Measurements from ENCODE around the gene HOXA6. TPM values are rescaled to one million over a fixed set of nuclear protein-coding genes. Genes with fewer than 3 reads are reported as not detected.

Gene HOXA6
- total RNA-seq, 2 experiments from 2014 or later, result not detected

DNA sequence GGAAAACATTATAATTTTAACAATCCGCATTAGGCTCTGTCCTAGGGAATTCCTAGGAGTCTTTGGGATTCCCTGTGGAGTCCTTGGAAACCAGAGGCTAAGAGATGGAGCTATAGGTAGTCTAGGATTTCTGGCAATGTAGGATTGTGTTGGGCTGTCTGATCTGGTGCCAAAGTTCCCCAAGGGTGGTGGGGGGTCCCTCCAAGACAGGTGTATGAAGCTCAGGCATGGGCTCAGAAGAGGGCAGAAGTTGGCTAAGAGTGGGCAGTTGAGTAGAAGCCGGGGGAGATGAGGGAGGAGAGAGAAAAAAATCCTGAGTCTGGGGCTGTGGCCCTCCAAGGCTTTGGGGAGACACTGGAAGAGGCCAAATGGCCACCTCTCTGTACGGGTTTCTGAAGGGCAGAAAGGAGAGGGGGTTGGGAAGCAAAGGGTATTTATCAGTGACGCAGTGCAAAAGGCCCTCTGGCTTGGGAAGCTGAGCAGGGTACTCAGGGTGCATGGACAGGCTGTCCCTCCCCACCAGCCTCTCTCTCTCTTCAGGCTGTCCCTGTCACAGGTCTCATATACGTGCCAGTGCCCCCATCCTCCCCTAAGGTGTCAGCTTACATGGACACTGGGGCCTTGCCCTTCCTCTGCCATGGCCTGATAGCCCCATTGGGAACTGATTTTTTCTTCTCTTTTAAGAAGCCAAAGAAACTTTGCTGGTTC, 929 bp downstream of the HOXA6 start:
- CTCF ChIA-PET, result interaction anchor here (1.4 kb wide), 1 partner anchor 10 kb away, joined by 4 read pairs; the partner anchor contains the start of gene HOXA7
- POLR2A ChIA-PET, result no interaction called here

GRCh38 chr7:27145914-27146412, 1.6 kb downstream of the HOXA6 start:
- POLR2A ChIA-PET, result no interaction called here
- CTCF ChIA-PET, result no interaction called here

DNA sequence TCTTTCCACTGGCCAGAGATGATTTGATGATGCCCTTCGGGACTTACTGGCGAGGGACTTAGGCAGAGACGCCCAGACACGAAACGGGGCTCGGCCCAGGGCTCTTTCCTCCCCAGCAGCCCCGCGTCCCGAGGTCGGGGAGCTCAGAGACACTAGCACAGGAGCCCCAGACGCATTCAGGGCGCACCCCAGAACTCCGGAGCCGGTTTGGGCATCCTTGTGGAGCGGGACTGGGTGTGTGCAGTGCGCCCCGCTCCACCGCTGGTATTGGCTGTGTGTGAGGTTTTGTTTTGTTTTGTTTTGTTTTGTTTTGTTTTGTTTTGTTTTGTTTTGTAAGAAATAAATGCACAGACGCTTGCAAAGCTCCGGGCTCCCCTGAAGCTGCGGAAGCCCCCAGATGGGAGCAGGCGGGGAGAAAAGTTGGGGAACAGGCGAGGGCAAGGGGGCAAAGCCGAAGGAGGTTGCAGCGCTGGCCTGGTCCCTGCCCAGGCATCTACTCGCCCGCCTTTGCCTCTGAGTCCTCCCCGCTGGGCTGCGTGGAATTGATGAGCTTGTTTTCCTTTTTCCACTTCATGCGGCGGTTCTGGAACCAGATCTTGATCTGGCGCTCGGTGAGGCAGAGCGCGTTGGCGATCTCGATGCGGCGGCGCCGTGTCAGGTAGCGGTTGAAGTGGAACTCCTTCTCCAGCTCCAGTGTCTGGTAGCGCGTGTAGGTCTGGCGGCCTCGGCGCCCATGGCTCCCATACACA, 2.2 kb downstream of the HOXA6 start:
- ChIA-PET POLR2A (no interaction called here), CTCF (no interaction called here)

GRCh38 chr7:27144781-27145164, 2.8 kb downstream of the HOXA6 start:
- CTCF ChIA-PET, result no interaction called here
- POLR2A ChIA-PET, result no interaction called here

DNA sequence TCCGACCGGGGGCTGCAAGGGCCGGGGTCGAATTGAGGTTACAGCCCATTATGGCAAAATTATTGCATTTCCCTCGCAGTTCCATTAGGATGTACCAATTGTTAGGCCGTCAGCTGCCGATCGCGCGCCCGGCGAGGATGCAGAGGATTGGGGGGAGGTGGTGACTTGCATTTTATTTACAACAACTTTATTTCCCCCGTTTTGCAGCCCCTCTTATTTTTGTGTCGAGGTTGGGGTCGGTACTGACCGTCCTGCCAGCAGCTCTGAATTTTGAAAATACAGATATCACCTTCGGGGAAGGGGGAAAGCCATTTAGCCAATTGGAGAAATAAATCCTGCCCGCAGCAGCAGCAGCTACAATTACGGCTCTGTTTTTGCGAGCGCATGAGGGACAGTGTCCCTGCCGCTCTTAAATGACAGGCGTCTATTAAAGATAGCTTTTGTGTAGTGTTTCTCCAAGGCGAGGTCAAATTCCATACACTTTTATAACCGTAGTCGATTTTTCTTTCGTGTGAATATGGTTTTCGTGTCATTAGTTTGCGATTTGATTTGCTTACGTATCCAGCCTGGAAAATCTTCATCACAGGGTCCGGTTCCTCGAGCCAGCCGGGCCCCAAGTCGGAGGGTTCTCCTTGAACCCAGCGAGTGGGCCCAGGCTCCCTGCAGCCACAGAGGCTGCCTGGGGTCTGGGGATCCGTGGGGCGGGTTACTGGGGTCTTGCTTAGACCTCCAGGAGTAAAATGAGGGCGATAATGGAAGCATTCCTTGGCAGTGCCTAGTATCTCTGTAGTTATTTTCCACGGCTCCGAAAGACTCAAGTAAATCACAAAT, 3.4 kb downstream of the HOXA6 start:
- POLR2A ChIA-PET, result no interaction called here
- CTCF ChIA-PET, result no interaction called here

- ChIA-PET CTCF (no interaction called here), POLR2A (no interaction called here)
Measured at GRCh38 chr7:27143023-27143949, 4.3 kb downstream of the HOXA6 start, which contains the start of gene HOXA5. TSS of gene HOXA5 (minus strand) at chr7:27143681. CDS start at chr7:27143607, 74 bp downstream.

- CTCF ChIA-PET, result no interaction called here
- POLR2A ChIA-PET, result no interaction called here
Measured at GRCh38 chr7:27142580-27143022, 5.0 kb downstream of the HOXA6 start.

- CTCF ChIA-PET, result interaction anchor here (1.8 kb wide), 1 partner anchor 37 kb away, joined by 8 read pairs; no protein-coding TSS in a partner anchor
- POLR2A ChIA-PET, result no interaction called here
Measured at GRCh38 chr7:27141923-27142579, 5.5 kb downstream of the HOXA6 start.

DNA sequence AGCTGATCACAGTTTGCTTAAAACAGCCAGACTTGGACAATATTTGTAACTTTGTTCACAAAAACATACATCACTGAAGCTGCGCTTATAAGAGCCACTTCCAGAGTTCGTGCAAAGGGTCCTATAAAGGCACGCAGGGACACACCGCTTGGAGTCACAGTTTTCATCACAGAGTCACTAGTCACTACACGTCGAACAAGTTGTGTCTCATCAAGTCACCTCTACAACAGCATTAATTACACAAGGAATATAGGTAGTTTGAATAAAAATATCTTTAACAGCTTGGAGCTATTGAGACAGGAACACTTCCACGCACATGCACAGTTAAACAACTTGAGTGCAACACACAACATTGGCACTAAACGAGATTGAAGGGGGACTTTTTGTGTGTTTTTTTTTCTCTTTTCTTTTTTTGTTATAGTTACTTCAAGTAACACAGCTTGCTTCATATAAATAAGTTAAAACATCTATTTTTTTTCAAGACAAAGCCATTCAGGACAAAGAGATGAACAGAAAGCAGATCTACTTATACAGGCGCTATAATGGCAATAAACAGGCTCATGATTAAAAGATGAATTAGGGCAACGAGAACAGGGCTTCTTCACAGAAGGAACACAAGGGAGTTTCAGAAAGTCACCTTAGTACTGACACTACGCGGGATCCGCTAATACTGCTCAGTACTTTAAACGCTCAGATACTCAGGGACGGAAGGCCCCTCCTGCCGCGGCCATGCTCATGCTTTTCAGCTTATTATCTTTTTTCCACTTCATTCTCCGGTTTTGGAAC, 6.2 kb downstream of the HOXA6 start:
- POLR2A ChIA-PET, result interaction anchor here (0.9 kb wide), 1 partner anchor 56 kb away, joined by 7 read pairs; no protein-coding TSS in a partner anchor
- CTCF ChIA-PET, result interaction anchor here (0.7 to 1.8 kb wide), 4 partner anchors 8 to 374 kb away, joined by 3 to 8 read pairs (median 4); no protein-coding TSS in a partner anchor

GRCh38 chr7:27140126-27140857, 7.3 kb downstream of the HOXA6 start:
- ChIA-PET CTCF (interaction anchor here (0.8 to 1.8 kb wide), 3 partner anchors 9 to 48 kb away, joined by 3 to 8 read pairs (median 3); no protein-coding TSS in a partner anchor), POLR2A (interaction anchor here (0.9 kb wide), 1 partner anchor 55 kb away, joined by 7 read pairs; no protein-coding TSS in a partner anchor)

GRCh38 chr7:27139334-27140125, 8.0 kb downstream of the HOXA6 start:
- POLR2A ChIA-PET, result no interaction called here
- CTCF ChIA-PET, result no interaction called here

DNA sequence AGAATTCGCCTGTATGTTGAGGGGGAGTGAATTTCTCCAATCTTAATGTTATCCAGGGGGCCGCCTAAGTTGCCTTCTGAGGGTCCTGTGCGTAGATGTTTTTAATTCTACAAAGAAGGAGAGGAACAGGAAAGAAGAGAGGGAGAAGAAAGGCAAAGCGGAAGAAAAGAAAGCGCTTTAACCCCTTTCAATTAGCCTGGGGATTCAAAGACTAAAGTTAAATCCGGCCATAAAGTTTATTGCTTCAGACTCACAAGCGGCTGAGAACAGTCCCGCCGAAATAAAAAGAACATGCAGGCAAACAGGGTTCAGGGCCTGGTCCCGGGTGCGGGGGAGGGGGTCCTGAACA, 8.6 kb downstream of the HOXA6 start:
- POLR2A ChIA-PET, result no interaction called here
- CTCF ChIA-PET, result no interaction called here

DNA sequence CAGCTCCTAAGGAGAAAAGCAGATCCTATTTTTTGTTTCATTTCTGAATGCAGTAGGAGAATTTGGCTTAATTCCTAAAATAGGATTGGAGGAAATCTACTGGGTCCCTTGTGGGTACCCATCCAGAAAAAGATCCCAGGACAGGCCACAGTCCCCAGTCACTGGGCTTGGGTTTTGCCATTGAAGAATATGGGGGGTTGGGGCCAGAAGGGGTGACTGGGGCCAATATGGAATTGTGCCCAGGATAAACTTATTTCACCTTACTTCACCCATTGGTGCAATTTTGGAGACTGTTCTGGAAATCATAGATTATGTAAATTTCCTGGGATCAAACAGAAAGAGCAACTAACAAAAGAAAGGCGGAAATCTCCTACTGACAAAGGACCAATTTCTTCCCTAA, 9.1 kb downstream of the HOXA6 start:
- ChIA-PET CTCF (no interaction called here), POLR2A (no interaction called here)

- ChIA-PET POLR2A (no interaction called here), CTCF (no interaction called here)
Measured at GRCh38 chr7:27137640-27138315, 9.8 kb downstream of the HOXA6 start.

DNA sequence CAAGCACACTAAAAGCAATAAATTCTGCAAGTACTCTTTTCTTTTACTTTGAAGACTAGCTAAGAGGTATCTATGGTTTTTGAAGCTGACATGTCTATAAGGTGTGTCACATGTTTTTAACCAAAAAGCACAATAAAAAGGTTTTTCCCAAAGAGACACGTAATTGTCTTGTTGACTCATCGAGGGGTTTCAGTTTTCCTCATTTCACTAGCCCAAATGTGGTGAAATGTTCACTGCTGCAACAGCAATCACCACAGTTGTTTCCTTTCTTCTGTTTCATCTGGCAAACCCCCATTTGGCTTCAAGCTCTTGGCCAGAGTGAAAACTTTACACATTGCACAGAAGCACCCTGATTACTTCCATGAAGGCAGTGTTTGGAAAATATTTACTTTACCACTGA, 13.2 kb downstream of the HOXA6 start:
- ChIA-PET POLR2A (no interaction called here), CTCF (interaction anchor here (1.1 kb wide), 1 partner anchor 27 kb away, joined by 3 read pairs; no protein-coding TSS in a partner anchor)
